ENCODE results near the gene MNX1.

Gene MNX1

GRCh38 chr7:157010588-157011332, at the start of gene MNX1:
TSS of gene MNX1 (minus strand) at chr7:157010663. CDS start at chr7:157010350, 313 bp downstream.
- peak; percentile 47 for DNase-seq (ENCODE audit: low spot score)

GRCh38 chr7:157059534-157059933, 49.1 kb upstream of the MNX1 start:
- DNase-seq (ENCODE audit: low spot score): no peak

GRCh38 chr7:157058701-157059100, 48.2 kb upstream of the MNX1 start:
- no peak for DNase-seq (ENCODE audit: low spot score)

GRCh38 chr7:157058068-157058467, 47.6 kb upstream of the MNX1 start:
- DNase-seq (ENCODE audit: low spot score): no peak

GRCh38 chr7:157056957-157057902, 46.8 kb upstream of the MNX1 start:
- no peak for DNase-seq (ENCODE audit: low spot score)

GRCh38 chr7:157056246-157056645, 45.8 kb upstream of the MNX1 start:
- no peak for DNase-seq (ENCODE audit: low spot score)

- no peak for DNase-seq (ENCODE audit: low spot score)
These were observed 44.5 kb upstream of the MNX1 start for GRCh38 chr7:157054927-157055326.

- no peak for DNase-seq (ENCODE audit: low spot score)
These were observed 42.7 kb upstream of the MNX1 start for GRCh38 chr7:157053118-157053517.

- DNase-seq (ENCODE audit: low spot score): no peak
These were observed 36.7 kb upstream of the MNX1 start for GRCh38 chr7:157047148-157047547.

GRCh38 chr7:157046681-157047080, 36.2 kb upstream of the MNX1 start:
- no peak for DNase-seq (ENCODE audit: low spot score)

- no peak for DNase-seq (ENCODE audit: low spot score)
These were observed 34.6 kb upstream of the MNX1 start for GRCh38 chr7:157044943-157045660.

GRCh38 chr7:157044147-157044687, 33.8 kb upstream of the MNX1 start:
- DNase-seq (ENCODE audit: low spot score): no peak

- no peak for DNase-seq (ENCODE audit: low spot score)
These were observed 33.3 kb upstream of the MNX1 start for GRCh38 chr7:157043745-157044144.

- DNase-seq (ENCODE audit: low spot score): no peak
These were observed 31.2 kb upstream of the MNX1 start for GRCh38 chr7:157041514-157042277.

- no peak for DNase-seq (ENCODE audit: low spot score)
These were observed 30.5 kb upstream of the MNX1 start for GRCh38 chr7:157041004-157041403.

GRCh38 chr7:157037635-157038034, 27.2 kb upstream of the MNX1 start:
- no peak for DNase-seq (ENCODE audit: low spot score)

- DNase-seq (ENCODE audit: low spot score): no peak
These were observed 26.6 kb upstream of the MNX1 start for GRCh38 chr7:157037028-157037427.

GRCh38 chr7:157035979-157036378, 25.5 kb upstream of the MNX1 start:
- no peak for DNase-seq (ENCODE audit: low spot score)

- DNase-seq (ENCODE audit: low spot score): no peak
These were observed 24.8 kb upstream of the MNX1 start for GRCh38 chr7:157035302-157035701.

GRCh38 chr7:157033483-157034473, 23.3 kb upstream of the MNX1 start:
- DNase-seq (ENCODE audit: low spot score): no peak
